PC-3 (cell line): ENCODE measurements around the gene CNPY1. TPM values are rescaled to one million over a fixed set of nuclear protein-coding genes. Genes with fewer than 3 reads are reported as not detected.

ENCODE experiments used
- ATAC-seq: fragments of 200-7000 bp; cut with Tn5 transposase; 2 replicates; pipeline ENCODE4 v1.9.1; 2020; ENCODE audit warnings: mild to moderate bottlenecking, moderate library complexity
- BruUV-seq: library from RNA; stranded (reverse); fragments of 400-500 nt; replicated peaks from 2 replicates; lab custom pipeline; 2021; lab: Mats Ljungman, UMichigan
- CTCF ChIA-PET: fragments of 300-600 bp; sonication (Branson Sonifier 250); formaldehyde crosslinking; loops from one replicate; lab custom pipeline; 2022; ENCODE audit warnings: antibody characterized with exemption; lab: Charles Lee
- POLR2A ChIA-PET: fragments of 300-600 bp; sonication (Branson Sonifier 250); formaldehyde crosslinking; loops from one replicate; lab custom pipeline; 2022; ENCODE audit warnings: antibody characterized with exemption; ENCODE audit not compliant: unreplicated experiment; lab: Charles Lee
- DNase-seq: peaks from one replicate; pipeline ENCODE4 v3.0.0-alpha.2; 2015
- H2AFZ ChIP-seq: fragments of 300-600 bp; sonication (generic); 2 replicates; pipeline ENCODE4 v1.6.0; 2016; ENCODE audit warnings: antibody characterized with exemption, low read length
- H3F3A ChIP-seq: fragments of 300-600 bp; sonication (generic); one replicate; pipeline ENCODE4 v1.6.0; 2017; ENCODE audit warnings: antibody characterized with exemption, low read length, control low read depth, mild to moderate bottlenecking; ENCODE audit not compliant: unreplicated experiment
- H3K27ac ChIP-seq: fragments of 300-600 bp; sonication (generic); 2 replicates; pipeline ENCODE4 v1.5.1; 2016; ENCODE audit warnings: mild to moderate bottlenecking, low read length
- H3K27me3 ChIP-seq: fragments of 300-600 bp; sonication (generic); 2 replicates; pipeline ENCODE4 v1.6.1; 2016; ENCODE audit warnings: low read length, mixed read lengths
- H3K36me3 ChIP-seq: fragments of 300-600 bp; sonication (generic); 2 replicates; pipeline ENCODE4 v1.6.1; 2016; ENCODE audit warnings: low read depth, mixed run types, low read length, mixed read lengths
- H3K4me1 ChIP-seq: fragments of 300-600 bp; sonication (generic); 2 replicates; pipeline ENCODE4 v1.5.1; 2016; ENCODE audit warnings: low read length; ENCODE audit not compliant: insufficient read depth
- H3K4me2 ChIP-seq: fragments of 300-600 bp; sonication (generic); 2 replicates; pipeline ENCODE4 v1.6.0; 2016; ENCODE audit warnings: low read length
- H3K4me3 ChIP-seq: fragments of 300-600 bp; sonication (generic); 2 replicates; pipeline ENCODE4 v1.5.1; 2016; ENCODE audit warnings: mild to moderate bottlenecking, low read length, mixed read lengths
- H3K79me2 ChIP-seq: fragments of 300-600 bp; sonication (generic); 2 replicates; pipeline ENCODE4 v1.6.1; 2017; ENCODE audit warnings: low read length, mixed read lengths
- H3K9ac ChIP-seq: fragments of 300-600 bp; sonication (generic); 2 replicates; pipeline ENCODE4 v1.6.0; 2016; ENCODE audit warnings: mild to moderate bottlenecking, low read length
- H3K9me2 ChIP-seq: fragments of 300-600 bp; sonication (generic); replicated peaks from 2 replicates; pipeline ENCODE4 v1.6.1; 2016; ENCODE audit warnings: mixed run types, low read length, mixed read lengths
- H3K9me3 ChIP-seq: fragments of 300-600 bp; sonication (generic); 2 replicates; pipeline ENCODE4 v1.6.1; 2016; ENCODE audit warnings: low read length, mixed read lengths
- H4K20me1 ChIP-seq: fragments of 300-600 bp; sonication (generic); 2 replicates; pipeline ENCODE4 v1.6.1; 2016; ENCODE audit warnings: low read length, mixed read lengths
- EZH2 ChIP-seq: fragments of 300-600 bp; sonication (generic); IDR thresholded peaks from one replicate; pipeline ENCODE4 v1.6.1; 2017; ENCODE audit warnings: antibody characterized with exemption, mild to moderate bottlenecking, low read length; ENCODE audit not compliant: unreplicated experiment
- EZH2phosphoT487 ChIP-seq: fragments of 300-600 bp; sonication (generic); IDR thresholded peaks from 2 replicates; pipeline ENCODE4 v1.6.1; 2018; ENCODE audit warnings: mild to moderate bottlenecking, antibody characterized with exemption, low read length, borderline replicate concordance
- intact Hi-C: fragments of 100-400 bp; cut with micrococcal nuclease; formaldehyde crosslinking; loops from 2 replicates; pipeline ENCODE4 v1.9.0; 2023
- total RNA-seq: library from RNA; depleted of rRNA; stranded (reverse); fragments of >200 nt; gene quantifications from 2 replicates; pipeline ENCODE4 v1.2.3, GENCODE V29; 2014
- TF ChIP-seq, protein P1 (sequence below): fragments of 300-600 bp; sonication (generic); conservative IDR thresholded peaks from 2 replicates; pipeline ENCODE4 v1.5.1; 2017; ENCODE audit warnings: antibody characterized with exemption, low read depth, mild to moderate bottlenecking, low read length

The CNPY1 gene
- total RNA-seq, 1 experiment from 2014 or later, result not detected

DNA sequence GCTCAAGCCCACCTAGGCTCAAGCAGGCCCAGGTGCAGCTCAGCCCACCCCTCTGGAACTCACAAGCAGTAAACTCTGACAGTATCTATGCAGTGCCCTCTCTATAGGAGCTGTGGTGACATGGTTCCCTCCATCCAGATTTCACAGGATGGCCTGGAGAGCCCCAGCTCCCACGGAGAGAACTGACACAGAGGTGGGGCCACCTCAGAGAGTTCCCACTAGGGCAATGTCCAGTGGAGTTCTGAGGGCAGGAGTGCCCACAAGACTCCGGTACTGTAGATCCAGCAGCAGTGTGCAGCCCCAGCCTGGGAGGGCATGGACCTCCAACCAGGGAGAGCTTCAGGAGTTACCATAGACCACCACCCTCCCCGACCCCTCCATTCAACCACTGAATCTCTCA, 37.3 kb upstream of the CNPY1 start:
- CTCF ChIA-PET, result no interaction called here
- DNase-seq (no peak), ATAC-seq (no peak)
- POLR2A ChIA-PET, result no interaction called here
- TF ChIP-seq EZH2, result no peak
- BruUV-seq, result no TSS peak
- Histone ChIP-seq H3F3A (no peaks in the 10 kb centered on the region), H3K79me2 (no peaks in the 10 kb centered on the region), H3K4me1 (no peaks in the 10 kb centered on the region), H3K4me3 (no peak overlapping the region), H3K27me3 (peaks cover 18% of the 10 kb centered on the region), H4K20me1 (no peaks in the 10 kb centered on the region), H3K9ac (no peak overlapping the region), H3K4me2 (no peak overlapping the region), H3K36me3 (no peaks in the 10 kb centered on the region), H2AFZ (no peak overlapping the region), H3K27ac (no peak overlapping the region), H3K9me3 (no peaks in the 10 kb centered on the region), H3K9me2 (no peaks in the 10 kb centered on the region)
- intact Hi-C loops, result no loop called here

DNA sequence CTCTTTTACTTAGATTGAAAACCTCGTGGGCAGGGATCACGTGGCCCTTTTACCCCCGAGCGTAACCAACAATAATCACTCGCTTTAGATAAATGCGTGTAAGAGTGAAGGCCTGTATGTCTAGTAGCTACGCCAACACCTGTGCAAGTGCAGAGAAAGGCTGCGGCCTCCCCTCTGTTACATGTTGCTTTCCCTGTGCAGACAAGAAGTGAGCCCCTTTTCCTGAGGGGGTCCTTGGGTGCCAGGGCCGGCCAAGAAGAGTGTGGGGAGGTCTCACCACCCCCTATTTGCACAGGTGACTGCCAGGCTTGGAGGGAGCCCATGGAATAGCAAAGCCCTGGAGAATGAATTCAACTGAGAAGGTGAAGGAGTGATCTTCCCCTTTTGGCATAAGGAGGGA, 35.6 kb upstream of the CNPY1 start:
- H4K20me1 ChIP-seq, result no peaks in the 10 kb centered on the region

DNA sequence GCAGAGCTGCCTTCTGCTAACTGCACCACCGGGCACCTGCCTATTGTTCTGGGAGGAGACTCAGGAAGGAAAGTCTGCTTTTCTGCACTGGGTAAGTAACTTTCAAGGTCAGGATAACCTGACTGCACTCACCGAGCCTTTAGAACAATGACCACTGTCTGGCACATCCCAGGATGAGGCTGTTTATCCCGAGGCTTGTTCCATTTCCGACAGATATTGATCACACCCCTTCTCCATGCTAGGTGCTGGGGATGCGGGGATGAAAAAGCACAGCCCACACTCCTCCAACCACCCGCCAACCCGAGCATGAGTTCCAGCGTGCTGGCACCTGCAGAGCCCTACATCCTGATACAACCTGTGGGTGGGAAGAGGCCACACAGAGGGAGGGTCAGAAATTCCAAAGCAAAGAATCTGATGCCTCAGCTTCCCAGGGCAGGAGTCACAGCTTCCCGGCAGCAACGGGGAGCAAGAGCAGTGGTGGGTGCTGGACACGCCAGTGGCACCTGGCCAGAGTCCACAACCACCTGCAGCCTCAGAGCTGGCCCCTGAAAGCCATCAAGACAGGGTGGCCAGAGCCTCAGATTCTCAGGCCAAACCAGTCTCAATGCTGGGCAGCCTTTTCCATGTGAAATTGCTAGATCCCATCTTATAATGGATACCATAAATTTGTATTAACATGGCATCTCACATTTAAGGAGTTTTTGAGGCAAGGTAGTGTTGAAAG, 34.9 kb upstream of the CNPY1 start:
- TF ChIP-seq, protein P1, sequence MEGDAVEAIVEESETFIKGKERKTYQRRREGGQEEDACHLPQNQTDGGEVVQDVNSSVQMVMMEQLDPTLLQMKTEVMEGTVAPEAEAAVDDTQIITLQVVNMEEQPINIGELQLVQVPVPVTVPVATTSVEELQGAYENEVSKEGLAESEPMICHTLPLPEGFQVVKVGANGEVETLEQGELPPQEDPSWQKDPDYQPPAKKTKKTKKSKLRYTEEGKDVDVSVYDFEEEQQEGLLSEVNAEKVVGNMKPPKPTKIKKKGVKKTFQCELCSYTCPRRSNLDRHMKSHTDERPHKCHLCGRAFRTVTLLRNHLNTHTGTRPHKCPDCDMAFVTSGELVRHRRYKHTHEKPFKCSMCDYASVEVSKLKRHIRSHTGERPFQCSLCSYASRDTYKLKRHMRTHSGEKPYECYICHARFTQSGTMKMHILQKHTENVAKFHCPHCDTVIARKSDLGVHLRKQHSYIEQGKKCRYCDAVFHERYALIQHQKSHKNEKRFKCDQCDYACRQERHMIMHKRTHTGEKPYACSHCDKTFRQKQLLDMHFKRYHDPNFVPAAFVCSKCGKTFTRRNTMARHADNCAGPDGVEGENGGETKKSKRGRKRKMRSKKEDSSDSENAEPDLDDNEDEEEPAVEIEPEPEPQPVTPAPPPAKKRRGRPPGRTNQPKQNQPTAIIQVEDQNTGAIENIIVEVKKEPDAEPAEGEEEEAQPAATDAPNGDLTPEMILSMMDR, result no peak
- no peak for TF ChIP-seq EZH2phosphoT487
- no peak overlapping the region for H3K9ac ChIP-seq
- intact Hi-C loops, result no loop called here
- ChIA-PET CTCF (no interaction called here), POLR2A (no interaction called here)
- H3K9me2 ChIP-seq, result no peaks in the 10 kb centered on the region
- no peaks in the 10 kb centered on the region for H4K20me1 ChIP-seq
- peaks cover 18% of the 10 kb centered on the region for H3K27me3 ChIP-seq
- no peaks in the 10 kb centered on the region for H3F3A ChIP-seq
- no peak overlapping the region for H3K27ac ChIP-seq
- BruUV-seq, result no TSS peak
- ATAC-seq (no peak), DNase-seq (no peak)
- H3K9me3 ChIP-seq, result no peaks in the 10 kb centered on the region
- no peaks in the 10 kb centered on the region for H3K36me3 ChIP-seq
- no peak overlapping the region for H2AFZ ChIP-seq
- no peak overlapping the region for H3K4me2 ChIP-seq
- H3K79me2 ChIP-seq, result no peaks in the 10 kb centered on the region
- no peak overlapping the region for H3K4me3 ChIP-seq
- H3K4me1 ChIP-seq, result no peaks in the 10 kb centered on the region

More for the DNA sequence above, 35.6 kb upstream of the CNPY1 start:
- H3K9me3 ChIP-seq, result no peaks in the 10 kb centered on the region
- no peak overlapping the region for H2AFZ ChIP-seq
- no peaks in the 10 kb centered on the region for H3K36me3 ChIP-seq
- H3K9ac ChIP-seq, result no peak overlapping the region
- no peaks in the 10 kb centered on the region for H3K9me2 ChIP-seq
- CTCF ChIA-PET, result no interaction called here
- intact Hi-C loops, result no loop called here
- POLR2A ChIA-PET, result no interaction called here
- no peaks in the 10 kb centered on the region for H3F3A ChIP-seq
- no TSS peak for BruUV-seq
- H3K27me3 ChIP-seq, result peaks cover 18% of the 10 kb centered on the region
- H3K79me2 ChIP-seq, result no peaks in the 10 kb centered on the region
- H3K4me1 ChIP-seq, result no peaks in the 10 kb centered on the region
- TF ChIP-seq EZH2 (no peak), EZH2phosphoT487 (no peak)
- TF ChIP-seq, protein P1, result no peak
- ATAC-seq (no peak), DNase-seq (no peak)
- H3K27ac ChIP-seq, result no peak overlapping the region
- H3K4me3 ChIP-seq, result no peak overlapping the region
- H3K4me2 ChIP-seq, result no peak overlapping the region
